Activated naive CD4-positive, alpha-beta T cell treated with anti-CD3 and anti-CD28 coated beads, Interleukin-2, amount 10 ng/mL, durations not matched to agents 7 days and 5 days (primary cell): ENCODE measurements around the gene CREB1.
"Not testable (repeated sequence)": the region's sequence is repeated elsewhere in the genome, so short reads cannot be mapped to it uniquely, and the experiment has no call there.

Experiments used
- CTCF ChIA-PET: fragments of 350-600 bp; sonication (Branson Sonifier 250); formaldehyde crosslinking; loops from one replicate; lab custom pipeline; 2021; ENCODE audit warnings: antibody characterized with exemption; lab: Charles Lee
- DNase-seq: peaks from one replicate; pipeline ENCODE4 v3.0.0-alpha.2; 2020
- H3K27ac Mint-ChIP-seq: one replicate; pipeline ENCODE4 v1.8.0; 2021; ENCODE audit warnings: mild to moderate bottlenecking, moderate library complexity, mixed read lengths
- H3K27me3 Mint-ChIP-seq: one replicate; pipeline ENCODE4 v1.8.0; 2021; ENCODE audit warnings: mild to moderate bottlenecking, mixed read lengths
- H3K36me3 Mint-ChIP-seq: one replicate; pipeline ENCODE4 v1.8.0; 2021; ENCODE audit warnings: mixed read lengths
- H3K4me1 Mint-ChIP-seq: one replicate; pipeline ENCODE4 v1.8.0; 2021; ENCODE audit warnings: mixed read lengths
- H3K4me3 Mint-ChIP-seq: one replicate; pipeline ENCODE4 v1.8.0; 2021; ENCODE audit warnings: mild to moderate bottlenecking, moderate library complexity, mixed read lengths
- H3K9me3 Mint-ChIP-seq: one replicate; pipeline ENCODE4 v1.8.0; 2021; ENCODE audit warnings: mixed read lengths

The CREB1 gene

DNA sequence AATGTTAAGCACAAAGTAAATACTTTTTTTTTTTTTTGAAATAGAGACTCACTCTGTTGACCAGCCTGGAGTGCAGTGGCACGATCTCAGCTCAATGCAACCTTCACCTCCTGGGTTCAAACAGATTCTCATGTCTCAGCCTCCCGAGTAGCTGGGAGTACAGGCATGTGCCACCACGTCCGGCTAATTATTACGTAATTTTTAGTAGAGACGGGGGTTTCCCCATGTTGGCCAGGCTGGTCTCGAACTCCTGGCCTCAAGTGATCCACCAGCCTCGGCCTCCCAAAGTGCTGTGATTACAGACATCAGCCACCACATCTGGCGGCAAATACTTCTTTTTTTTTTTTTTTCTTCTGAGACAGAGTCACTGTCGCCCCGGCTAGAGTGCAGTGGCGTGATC lies 32.8 kb upstream of the CREB1 start:
- not testable (repeated sequence) for H3K27ac Mint-ChIP-seq, H3K27me3 Mint-ChIP-seq, H3K4me3 Mint-ChIP-seq, H3K9me3 Mint-ChIP-seq, DNase-seq, H3K36me3 Mint-ChIP-seq
- H3K4me1 Mint-ChIP-seq: peaks cover 25% of the 10 kb centered on the region
- CTCF ChIA-PET: interaction anchor here (1.0 kb wide), 1 partner anchor 9 kb away, joined by 3 read pairs; no protein-coding TSS in a partner anchor

DNA sequence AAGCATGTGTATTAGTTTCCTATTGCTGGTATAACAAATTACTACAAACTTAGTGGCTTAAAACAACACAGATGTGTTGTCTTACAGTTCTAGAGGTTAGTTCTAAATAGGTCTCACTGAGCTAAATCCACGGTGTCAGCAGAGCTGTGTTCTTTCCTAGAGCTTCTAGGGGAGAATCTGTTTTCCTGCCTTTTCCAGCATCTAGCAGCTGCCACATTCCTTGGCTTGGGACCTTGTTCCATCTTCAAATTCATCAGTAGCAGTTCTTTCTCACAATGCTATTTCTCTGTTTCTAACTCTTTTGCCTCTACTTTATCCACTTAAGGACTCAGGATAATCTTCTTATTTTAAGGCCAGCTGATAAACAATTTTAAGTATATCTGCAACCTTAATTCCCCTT lies 32.2 kb upstream of the CREB1 start:
- Mint-ChIP-seq H3K27ac (no peak overlapping the region), H3K9me3 (no peaks in the 10 kb centered on the region)

DNA sequence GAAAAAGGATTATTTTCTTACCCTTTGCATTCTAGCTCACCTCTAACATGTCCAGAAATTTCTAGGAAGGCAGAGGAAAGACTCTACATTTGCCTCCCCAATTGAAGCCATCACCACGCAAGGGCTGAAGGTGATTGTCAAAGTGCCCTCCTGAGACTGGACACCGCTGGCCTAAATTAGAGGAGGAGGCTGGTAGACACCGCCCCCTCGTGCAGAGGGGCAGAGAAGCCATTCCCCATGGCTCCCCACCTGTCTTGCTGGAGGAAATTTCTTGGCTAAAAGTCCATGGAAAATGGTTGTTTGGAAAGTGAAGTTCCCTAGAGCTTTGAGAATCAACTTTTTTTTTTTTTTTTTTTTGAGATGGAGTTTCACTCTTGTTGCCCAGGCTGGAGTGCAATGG lies 31.3 kb upstream of the CREB1 start:
- no peak overlapping the region for H3K4me3 Mint-ChIP-seq
- H3K27me3 Mint-ChIP-seq: no peaks in the 10 kb centered on the region

More for the DNA sequence above, 32.2 kb upstream of the CREB1 start:
- CTCF ChIA-PET: no interaction called here
- Mint-ChIP-seq H3K36me3 (no peaks in the 10 kb centered on the region), H3K4me1 (peaks cover 30% of the 10 kb centered on the region), H3K4me3 (no peak overlapping the region), H3K27me3 (no peaks in the 10 kb centered on the region)
- DNase-seq: no peak

DNA sequence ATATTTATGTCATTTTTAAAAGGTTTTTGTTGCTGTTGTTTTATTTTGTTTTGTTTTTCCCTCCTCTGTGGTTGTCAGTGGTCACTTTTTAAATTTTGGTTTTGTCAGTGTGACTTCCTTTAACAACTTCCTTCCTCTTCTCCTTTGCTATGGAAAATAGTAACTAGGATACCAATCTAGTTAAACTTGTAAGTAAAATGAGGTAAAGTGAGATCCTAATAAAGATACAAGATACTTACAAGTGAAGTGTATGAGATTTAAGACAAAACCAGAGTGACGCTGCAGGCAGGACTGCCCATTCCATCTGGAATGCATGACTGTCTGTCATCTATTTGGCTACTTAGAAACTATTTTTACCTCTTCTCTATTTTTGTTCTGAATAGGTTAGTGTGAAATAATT lies 30.6 kb upstream of the CREB1 start:
- CTCF ChIA-PET: no interaction called here
- DNase-seq: no peak
- no peaks in the 10 kb centered on the region for H3K36me3 Mint-ChIP-seq
- H3K4me1 Mint-ChIP-seq: peaks cover 44% of the 10 kb centered on the region
- no peaks in the 10 kb centered on the region for H3K9me3 Mint-ChIP-seq
- no peaks in the 10 kb centered on the region for H3K27me3 Mint-ChIP-seq
- no peak overlapping the region for H3K27ac Mint-ChIP-seq
- H3K4me3 Mint-ChIP-seq: no peak overlapping the region

More for the DNA sequence above, 31.3 kb upstream of the CREB1 start:
- CTCF ChIA-PET: interaction anchor here (0.7 kb wide), 1 partner anchor 452 kb away, joined by 4 read pairs; no protein-coding TSS in a partner anchor
- DNase-seq: no peak
- Mint-ChIP-seq H3K4me1 (peaks cover 37% of the 10 kb centered on the region), H3K27ac (no peak overlapping the region), H3K36me3 (no peaks in the 10 kb centered on the region), H3K9me3 (no peaks in the 10 kb centered on the region)

DNA sequence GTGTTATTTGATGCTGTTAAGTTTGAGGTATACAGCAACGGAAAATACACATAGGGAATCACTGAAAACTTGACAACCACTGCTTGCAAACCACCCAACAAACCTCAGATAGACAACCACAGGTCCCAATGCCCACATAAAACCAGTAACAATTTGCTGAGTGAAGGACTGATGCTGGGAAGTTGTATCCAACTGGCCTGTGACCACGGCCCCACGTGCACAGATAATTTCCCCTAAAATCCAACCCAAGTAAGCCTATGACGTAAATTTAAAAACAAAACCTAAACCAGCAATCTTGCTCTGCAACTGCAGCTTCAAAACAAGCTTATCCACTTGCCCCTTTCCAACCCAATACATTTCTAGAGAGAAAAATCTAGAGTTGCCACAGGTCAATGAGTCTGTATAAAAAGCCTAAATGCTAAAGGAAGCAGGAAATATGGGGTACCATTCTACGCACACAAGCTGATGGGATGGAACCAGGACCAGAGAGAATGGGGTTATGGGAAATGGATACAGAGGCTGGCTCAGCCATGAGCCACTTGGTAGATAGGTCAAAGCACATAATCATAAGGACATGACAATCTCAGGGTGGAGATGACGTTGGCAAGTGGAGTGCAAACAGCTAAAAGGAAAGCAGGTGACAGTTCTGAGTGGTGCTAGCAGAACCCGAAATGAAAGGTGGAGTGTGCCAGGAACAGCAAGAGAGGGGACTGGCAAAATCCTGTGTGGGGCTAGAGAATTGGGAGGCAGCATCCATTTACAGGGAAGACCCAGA lies 27.8 kb upstream of the CREB1 start:
- no peak overlapping the region for H3K4me3 Mint-ChIP-seq
- CTCF ChIA-PET: interaction anchor here (0.8 to 1.0 kb wide), 2 partner anchors 8 to 29 kb away, joined by 3 to 4 read pairs; no protein-coding TSS in a partner anchor

DNA sequence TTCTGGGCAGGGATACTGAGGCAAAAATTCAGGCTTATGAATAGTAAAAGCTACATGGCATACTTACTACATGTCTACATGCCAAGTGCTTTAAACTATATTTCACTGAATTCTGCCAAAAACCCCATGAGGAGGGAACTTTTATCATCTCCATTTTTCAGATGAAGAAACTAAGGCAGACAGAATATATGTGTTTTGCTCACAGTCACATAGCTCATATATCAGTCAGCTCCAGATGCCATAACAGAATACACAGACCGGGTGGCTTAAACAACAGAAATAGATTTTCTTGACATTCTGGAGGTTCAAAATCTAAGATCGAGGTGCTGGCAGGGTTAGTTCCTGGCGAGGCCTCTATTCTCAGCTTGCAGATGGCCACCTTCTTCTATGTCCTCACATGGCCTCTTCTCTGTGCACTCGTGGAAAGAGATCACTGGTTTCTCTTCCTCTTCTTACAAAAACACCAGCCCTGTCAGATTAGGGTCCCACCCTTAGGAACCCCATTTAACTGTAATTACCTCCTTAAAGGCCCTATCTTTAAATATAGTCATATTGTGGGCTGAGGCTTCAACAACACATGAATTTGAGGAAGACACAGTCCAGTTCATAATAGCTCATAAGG lies 27.1 kb upstream of the CREB1 start:
- no peaks in the 10 kb centered on the region for H3K36me3 Mint-ChIP-seq
- H3K4me3 Mint-ChIP-seq: no peak overlapping the region
- H3K4me1 Mint-ChIP-seq: peaks cover 75% of the 10 kb centered on the region
- H3K9me3 Mint-ChIP-seq: no peaks in the 10 kb centered on the region
- CTCF ChIA-PET: interaction anchor here (1.0 kb wide), 1 partner anchor 30 kb away, joined by 3 read pairs; no protein-coding TSS in a partner anchor
- no peaks in the 10 kb centered on the region for H3K27me3 Mint-ChIP-seq
- no peak overlapping the region for H3K27ac Mint-ChIP-seq
- no peak for DNase-seq

More for the DNA sequence above, 27.8 kb upstream of the CREB1 start:
- Mint-ChIP-seq H3K27me3 (no peaks in the 10 kb centered on the region), H3K4me1 (peaks cover 72% of the 10 kb centered on the region), H3K36me3 (no peaks in the 10 kb centered on the region), H3K27ac (no peak overlapping the region), H3K9me3 (no peaks in the 10 kb centered on the region)
- no peak for DNase-seq

DNA sequence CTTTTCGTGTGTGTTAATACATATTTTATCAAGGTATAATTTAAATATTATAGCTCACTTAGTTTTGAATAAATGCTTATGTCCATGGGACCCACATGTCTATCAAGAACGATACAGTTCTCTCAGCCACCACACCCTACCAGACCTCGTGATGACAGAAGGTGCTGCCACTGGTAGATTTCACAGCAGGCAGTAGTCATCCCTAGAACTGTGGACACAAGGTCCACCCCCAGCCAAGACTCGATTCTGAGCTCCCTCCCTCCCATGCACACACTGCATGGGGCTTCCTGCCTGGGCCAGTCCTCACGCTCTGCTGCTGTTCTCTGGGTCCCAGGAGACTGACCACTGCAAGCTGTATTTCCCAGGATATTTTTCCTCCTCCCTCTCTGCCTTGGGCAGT lies 26.5 kb upstream of the CREB1 start:
- Mint-ChIP-seq H3K4me1 (peaks cover 75% of the 10 kb centered on the region), H3K27me3 (no peaks in the 10 kb centered on the region), H3K9me3 (no peaks in the 10 kb centered on the region), H3K36me3 (no peaks in the 10 kb centered on the region), H3K27ac (no peak overlapping the region), H3K4me3 (no peak overlapping the region)
- no peak for DNase-seq
- CTCF ChIA-PET: no interaction called here

DNA sequence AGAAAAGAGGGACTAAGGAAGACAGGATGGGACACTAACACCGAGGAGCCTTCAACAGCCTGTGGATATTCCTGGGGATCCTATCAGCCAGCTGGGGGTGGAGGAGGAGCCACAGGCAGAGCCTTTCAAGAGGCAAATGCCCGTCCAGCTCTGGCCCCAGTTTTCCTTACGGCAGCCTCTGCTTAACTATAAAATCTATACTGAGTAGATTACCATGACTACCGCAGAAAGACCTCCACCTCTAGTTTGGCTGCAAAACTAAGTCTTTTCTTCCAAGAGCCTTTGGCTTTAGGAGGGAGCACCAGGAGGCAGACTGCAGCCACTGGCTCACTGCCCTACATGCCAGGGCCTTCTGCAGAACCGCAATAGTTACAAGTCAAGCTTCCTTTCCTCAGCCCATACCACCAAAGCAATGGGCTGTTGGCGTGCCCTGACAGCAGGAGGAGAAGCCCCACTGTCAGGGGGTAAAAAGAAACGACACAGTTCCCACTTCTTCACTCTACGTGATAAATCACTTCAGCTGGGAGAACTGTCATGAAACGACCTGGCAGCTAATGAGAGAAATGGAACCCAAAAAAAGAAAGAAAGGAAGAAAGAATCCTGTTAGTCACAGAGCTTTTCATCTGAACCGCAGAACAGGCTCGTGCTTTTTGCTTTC lies 25.1 kb upstream of the CREB1 start:
- Mint-ChIP-seq H3K27ac (peak overlapping the region; percentile 35), H3K9me3 (no peaks in the 10 kb centered on the region), H3K27me3 (no peaks in the 10 kb centered on the region), H3K4me1 (peaks cover 70% of the 10 kb centered on the region), H3K4me3 (no peak overlapping the region), H3K36me3 (no peaks in the 10 kb centered on the region)
- no peak for DNase-seq
- CTCF ChIA-PET: interaction anchor here (0.6 to 1.4 kb wide), 6 partner anchors 9 to 48 kb away, joined by 3 to 4 read pairs (median 3); no protein-coding TSS in a partner anchor

DNA sequence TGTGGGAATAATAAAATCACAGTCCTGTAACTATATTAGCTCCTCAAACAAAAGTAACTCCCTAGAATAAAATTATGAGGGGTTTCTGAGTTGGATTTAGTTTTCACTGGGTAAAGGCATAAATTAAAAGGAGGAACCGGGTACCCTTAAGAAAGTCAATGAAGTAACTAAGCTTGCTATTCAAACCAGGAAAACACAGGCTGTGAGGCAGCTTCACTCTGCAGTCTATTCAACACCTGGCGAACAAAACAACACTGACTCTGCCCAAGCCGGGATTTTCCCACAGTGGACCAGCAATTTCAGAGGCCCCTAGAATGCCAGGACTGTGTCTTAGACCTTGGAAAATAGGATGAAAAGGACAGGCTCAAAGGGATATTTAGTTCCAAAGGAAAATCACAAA lies 24.6 kb upstream of the CREB1 start:
- Mint-ChIP-seq H3K4me3 (no peak overlapping the region), H3K36me3 (no peaks in the 10 kb centered on the region), H3K9me3 (no peaks in the 10 kb centered on the region), H3K27me3 (no peaks in the 10 kb centered on the region), H3K4me1 (peaks cover 65% of the 10 kb centered on the region), H3K27ac (peak overlapping the region; percentile 35)
- no peak for DNase-seq
- CTCF ChIA-PET: interaction anchor here (0.7 to 1.4 kb wide), 5 partner anchors 8 to 32 kb away, joined by 3 to 4 read pairs (median 3); no protein-coding TSS in a partner anchor

DNA sequence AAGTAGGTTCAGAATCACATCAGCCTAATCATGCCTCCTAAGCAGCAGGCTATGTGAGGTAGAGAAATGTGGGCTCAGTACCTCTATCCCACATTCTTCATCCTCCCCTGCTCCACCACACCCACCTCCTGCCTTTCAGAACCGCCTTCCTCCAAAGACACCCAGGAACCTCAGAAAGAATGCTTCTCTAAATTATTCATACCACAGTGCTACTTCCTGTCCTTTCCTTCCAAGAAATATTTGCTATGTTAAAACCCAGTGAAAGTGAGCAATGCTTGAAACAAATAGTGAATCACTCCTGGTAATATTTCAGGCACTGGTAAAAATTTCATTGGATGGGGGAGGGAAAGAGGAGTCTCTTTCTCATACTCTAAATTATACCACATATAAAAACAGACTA lies 24.0 kb upstream of the CREB1 start:
- H3K27ac Mint-ChIP-seq: peak overlapping the region; percentile 56
- peaks cover 59% of the 10 kb centered on the region for H3K4me1 Mint-ChIP-seq
- H3K4me3 Mint-ChIP-seq: peak overlapping the region; percentile 17
- DNase-seq: peak; percentile 32
- H3K9me3 Mint-ChIP-seq: no peaks in the 10 kb centered on the region
- CTCF ChIA-PET: interaction anchor here (1.0 to 1.3 kb wide), 2 partner anchors 9 to 32 kb away, joined by 3 to 4 read pairs; no protein-coding TSS in a partner anchor
- H3K36me3 Mint-ChIP-seq: no peaks in the 10 kb centered on the region
- H3K27me3 Mint-ChIP-seq: no peaks in the 10 kb centered on the region

DNA sequence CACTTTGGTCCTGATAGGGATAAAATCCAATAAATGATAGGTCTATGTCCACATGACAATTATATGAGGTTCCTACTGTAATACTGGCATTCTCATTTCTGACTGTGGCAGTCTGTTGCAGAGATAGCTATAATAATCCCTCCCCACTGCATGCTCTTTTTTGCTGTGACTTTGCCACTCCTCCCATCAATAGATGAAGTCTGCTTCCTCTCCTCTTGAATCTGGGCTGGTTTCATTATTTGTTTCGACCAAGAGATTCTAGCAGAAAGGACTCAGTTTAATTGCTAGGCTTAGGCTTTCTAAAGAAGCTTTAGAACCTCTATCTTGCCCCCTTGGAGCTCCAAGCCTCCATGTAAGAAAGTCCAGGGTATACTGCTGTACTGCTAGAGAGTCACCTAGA lies 23.3 kb upstream of the CREB1 start:
- Mint-ChIP-seq H3K4me3 (peak overlapping the region; percentile 16), H3K4me1 (peaks cover 55% of the 10 kb centered on the region), H3K9me3 (no peaks in the 10 kb centered on the region), H3K27me3 (no peaks in the 10 kb centered on the region), H3K36me3 (no peaks in the 10 kb centered on the region), H3K27ac (peak overlapping the region; percentile 79)
- CTCF ChIA-PET: interaction anchor here (1.0 to 1.1 kb wide), 4 partner anchors 10 to 724 kb away, joined by 3 read pairs; no protein-coding TSS in a partner anchor
- no peak for DNase-seq

DNA sequence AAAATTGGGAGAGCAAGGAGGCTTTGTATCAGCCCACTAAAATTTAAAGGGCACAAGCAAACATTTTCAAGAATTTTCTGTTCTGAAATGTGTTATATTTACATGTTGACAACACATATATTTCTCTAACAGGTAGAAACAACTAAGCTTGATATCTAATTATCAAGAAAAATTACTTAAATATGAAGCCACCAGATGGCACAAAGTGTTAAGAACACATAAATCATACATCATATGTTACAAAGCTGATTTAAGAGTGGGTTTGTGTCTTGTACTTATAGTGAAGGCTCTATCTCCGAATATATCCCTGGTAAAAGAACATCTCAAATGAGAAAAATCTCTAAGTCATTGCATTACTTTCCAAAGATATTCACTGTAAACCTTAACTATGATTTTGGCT lies 19.6 kb upstream of the CREB1 start:
- Mint-ChIP-seq H3K27me3 (peaks cover 3% of the 10 kb centered on the region), H3K27ac (no peak overlapping the region), H3K36me3 (no peaks in the 10 kb centered on the region), H3K4me1 (peaks cover 29% of the 10 kb centered on the region), H3K9me3 (no peaks in the 10 kb centered on the region), H3K4me3 (no peak overlapping the region)
- no peak for DNase-seq
- CTCF ChIA-PET: interaction anchor here (0.6 kb wide), 1 partner anchor 8 kb away, joined by 4 read pairs; no protein-coding TSS in a partner anchor

DNA sequence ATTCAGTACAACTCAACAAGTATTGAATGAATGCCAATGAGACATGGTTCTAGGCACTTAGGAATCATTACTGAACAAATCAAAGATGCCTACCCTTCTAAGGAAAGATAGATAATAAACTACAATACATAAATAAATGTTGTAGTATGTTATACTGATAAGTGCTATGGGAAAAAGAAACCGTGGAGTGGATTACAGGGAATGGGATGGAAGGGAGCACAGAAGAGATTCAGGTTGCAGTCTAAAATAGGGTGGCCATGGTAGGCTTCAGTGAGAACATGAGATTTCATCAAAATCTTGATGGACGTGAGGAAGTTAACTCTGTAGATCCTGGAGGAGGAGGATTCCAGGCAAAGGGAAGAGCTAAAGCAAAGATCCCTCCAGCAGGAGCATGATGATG lies 17.9 kb upstream of the CREB1 start:
- no peaks in the 10 kb centered on the region for H3K9me3 Mint-ChIP-seq

DNA sequence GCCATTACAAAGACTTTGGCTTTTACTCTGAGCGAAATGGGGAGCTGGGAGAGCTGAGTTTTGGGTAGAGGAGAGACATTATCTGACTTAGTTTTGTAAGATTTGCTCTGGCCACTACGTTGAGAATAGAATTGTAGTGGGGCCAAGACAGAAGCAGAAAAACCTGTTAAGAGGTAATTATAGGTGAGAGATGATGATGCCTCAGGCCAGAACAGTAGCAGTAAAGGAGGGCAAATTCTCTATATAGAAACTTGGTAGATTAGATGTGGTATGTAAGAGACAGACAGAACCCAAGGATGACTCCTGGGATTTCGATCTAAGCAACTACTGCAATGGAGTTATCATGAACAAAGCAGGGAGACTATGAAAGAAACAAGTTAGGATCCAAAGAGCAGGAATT lies 17.4 kb upstream of the CREB1 start:
- DNase-seq: no peak
- no peak overlapping the region for H3K27ac Mint-ChIP-seq
- H3K4me1 Mint-ChIP-seq: peaks cover 11% of the 10 kb centered on the region
- CTCF ChIA-PET: no interaction called here
- no peaks in the 10 kb centered on the region for H3K36me3 Mint-ChIP-seq
- H3K9me3 Mint-ChIP-seq: no peaks in the 10 kb centered on the region
- peaks cover 3% of the 10 kb centered on the region for H3K27me3 Mint-ChIP-seq
- H3K4me3 Mint-ChIP-seq: no peak overlapping the region

More for the DNA sequence above, 17.9 kb upstream of the CREB1 start:
- Mint-ChIP-seq H3K4me3 (no peak overlapping the region), H3K4me1 (peaks cover 15% of the 10 kb centered on the region), H3K27ac (no peak overlapping the region), H3K36me3 (no peaks in the 10 kb centered on the region), H3K27me3 (peaks cover 3% of the 10 kb centered on the region)
- no peak for DNase-seq
- CTCF ChIA-PET: no interaction called here
